Trophoblast cell (in vitro differentiated cells and primary cell): Measurements from ENCODE around the gene MVD.

ENCODE experiments used
- DNase-seq, 2 donors: peaks; one replicate each; pipeline ENCODE4 v3.0.0-alpha.2; 2016
- H2AFZ ChIP-seq: 2 replicates; pipeline ENCODE4 v1.6.1; 2013; ENCODE audit warnings: low read length, moderate library complexity, mild to moderate bottlenecking; ENCODE audit not compliant: insufficient read depth, poor library complexity
- H2AK5ac ChIP-seq: 2 replicates; pipeline ENCODE4 v1.6.1; 2013; ENCODE audit warnings: mild to moderate bottlenecking, low read length
- H2BK120ac ChIP-seq: 2 replicates; pipeline ENCODE4 v1.6.1; 2013; ENCODE audit warnings: low read length, mild to moderate bottlenecking, moderate library complexity; ENCODE audit not compliant: insufficient read depth, poor library complexity
- H2BK12ac ChIP-seq: 2 replicates; pipeline ENCODE4 v1.6.1; 2013; ENCODE audit warnings: mild to moderate bottlenecking, low read length, moderate library complexity
- H2BK5ac ChIP-seq: 2 replicates; pipeline ENCODE4 v1.6.1; 2013; ENCODE audit warnings: low read length, low read depth, moderate library complexity, mild to moderate bottlenecking; ENCODE audit not compliant: poor library complexity
- H3K14ac ChIP-seq: 2 replicates; pipeline ENCODE4 v1.6.1; 2013; ENCODE audit warnings: mild to moderate bottlenecking, low read length
- H3K18ac ChIP-seq: 2 replicates; pipeline ENCODE4 v1.6.1; 2013; ENCODE audit warnings: mild to moderate bottlenecking, low read length
- H3K23ac ChIP-seq: 2 replicates; pipeline ENCODE4 v1.6.1; 2013; ENCODE audit warnings: low read length
- H3K27ac ChIP-seq: 2 replicates; pipeline ENCODE4 v1.5.1; 2013; ENCODE audit warnings: low read depth, mild to moderate bottlenecking, inconsistent platforms, low read length, moderate library complexity
- H3K27me3 ChIP-seq: 2 replicates; pipeline ENCODE4 v1.6.1; 2013; ENCODE audit warnings: inconsistent platforms, mild to moderate bottlenecking, low read length, moderate library complexity; ENCODE audit not compliant: insufficient read depth
- H3K36me3 ChIP-seq, 2 experiments: 1 replicate in 1 of 2; 2 replicates in 1 of 2; pipeline ENCODE4 v1.6.1; 2013; ENCODE audit warnings: low read length in 2 of 2, mild to moderate bottlenecking in 2 of 2, moderate library complexity in 1 of 2; ENCODE audit not compliant: insufficient read depth in 2 of 2, control insufficient read depth in 1 of 2
- H3K4ac ChIP-seq: 2 replicates; pipeline ENCODE4 v1.6.1; 2013; ENCODE audit warnings: low read depth, mild to moderate bottlenecking, low read length, moderate library complexity
- H3K4me1 ChIP-seq, 2 experiments: 1 replicate in 1 of 2; 2 replicates in 1 of 2; pipeline ENCODE4 v1.6.1; 2013; ENCODE audit warnings: low read length in 2 of 2, mild to moderate bottlenecking in 2 of 2, moderate library complexity in 1 of 2; ENCODE audit not compliant: insufficient read depth in 2 of 2, control insufficient read depth in 1 of 2
- H3K4me2 ChIP-seq: 2 replicates; pipeline ENCODE4 v1.6.1; 2013; ENCODE audit warnings: inconsistent platforms, mild to moderate bottlenecking, low read length, moderate library complexity
- H3K4me3 ChIP-seq: 2 replicates; pipeline ENCODE4 v1.5.1; 2013; ENCODE audit warnings: mild to moderate bottlenecking, low read depth, low read length, inconsistent platforms
- H3K79me1 ChIP-seq: one replicate; pipeline ENCODE4 v1.6.1; 2013; ENCODE audit warnings: low read length
- H3K79me2 ChIP-seq: 2 replicates; pipeline ENCODE4 v1.6.1; 2013; ENCODE audit warnings: low read length, mild to moderate bottlenecking; ENCODE audit not compliant: control insufficient read depth, insufficient read depth, poor library complexity
- H3K9ac ChIP-seq: 2 replicates; pipeline ENCODE4 v1.6.1; 2013; ENCODE audit warnings: mild to moderate bottlenecking, low read length
- H3K9me3 ChIP-seq: 2 replicates; pipeline ENCODE4 v1.6.1; 2013; ENCODE audit warnings: low read depth, mild to moderate bottlenecking, control low read depth, inconsistent platforms, low read length; ENCODE audit not compliant: insufficient read depth
- H4K12ac ChIP-seq: 2 replicates; pipeline ENCODE4 v1.6.1; 2013; ENCODE audit warnings: low read depth, mild to moderate bottlenecking, low read length, moderate library complexity
- H4K8ac ChIP-seq: 2 replicates; pipeline ENCODE4 v1.6.1; 2013; ENCODE audit warnings: low read depth, mild to moderate bottlenecking, low read length, moderate library complexity
- H4K91ac ChIP-seq: one replicate; pipeline ENCODE4 v1.6.1; 2013; ENCODE audit warnings: low read depth, mild to moderate bottlenecking, low read length, moderate library complexity
- WGBS: extraction: QIAGEN DNeasy Blood & Tissue Kit; methylation state at CpG from one replicate; pipeline ENCODE4 v1.1.7; 2013; ENCODE audit warnings: missing lambda C conversion rate; ENCODE audit not compliant: insufficient read length, insufficient coverage; ENCODE audit errors: extremely low coverage; 5-methylcytosine and 5-hydroxymethylcytosine counted together

Gene MVD

DNA sequence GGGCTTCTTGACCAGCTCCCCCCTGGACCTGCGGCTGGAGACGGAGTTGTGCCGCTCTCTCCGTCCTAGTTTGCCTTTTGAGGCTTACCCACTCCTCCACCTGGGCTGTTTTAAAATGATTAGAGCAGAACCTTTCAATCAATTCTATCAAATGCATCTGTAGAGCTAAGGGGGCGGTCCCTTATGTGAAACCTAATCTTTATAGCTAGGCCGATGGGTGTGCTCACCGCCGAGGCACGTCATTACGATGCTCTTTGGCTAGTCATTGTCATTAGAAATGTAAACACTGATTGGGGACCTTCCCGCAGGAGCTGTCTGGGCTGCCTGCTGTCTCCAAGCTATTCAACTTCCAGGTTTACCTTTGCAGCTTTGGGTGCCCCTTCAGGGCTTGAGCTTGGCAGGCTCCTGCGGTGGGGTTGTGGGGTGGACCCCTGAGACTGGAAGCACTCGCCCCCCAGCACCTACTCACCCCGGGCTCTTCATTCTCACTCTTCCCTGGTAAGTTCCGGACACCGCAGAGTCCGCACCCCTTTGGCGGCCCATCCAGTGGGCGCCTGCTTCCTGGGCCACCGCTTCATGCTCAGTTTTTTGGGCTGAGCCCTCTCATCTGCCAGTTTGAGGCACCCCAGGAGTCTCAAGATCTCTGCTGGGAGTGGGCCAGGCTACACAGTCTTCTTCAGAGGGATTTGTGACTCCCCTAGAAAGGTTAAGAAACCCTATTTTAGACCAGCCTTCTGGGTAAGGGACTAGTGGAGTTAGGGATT lies 45.4 kb downstream of the MVD start:
- Histone ChIP-seq H4K12ac (no peak overlapping the region), H3K79me2 (no peaks in the 10 kb centered on the region), H2BK120ac (no peak overlapping the region), H4K8ac (no peak overlapping the region), H3K4me1 (no peaks in the 10 kb centered on the region), H3K27me3 (no peaks in the 10 kb centered on the region), H3K36me3 (peaks cover 25 to 39% of the 10 kb centered on the region in 2 experiments), H3K9me3 (no peaks in the 10 kb centered on the region), H3K4me2 (no peak overlapping the region), H3K23ac (no peak overlapping the region), H3K18ac (no peak overlapping the region), H2AFZ (no peak overlapping the region), H3K9ac (no peak overlapping the region), H3K4ac (peak overlapping the region; percentile 5), H4K91ac (no peak overlapping the region), H3K14ac (no peak overlapping the region), H2BK5ac (no peak overlapping the region), H2AK5ac (no peak overlapping the region), H3K4me3 (no peak overlapping the region), H3K27ac (no peak overlapping the region), H3K79me1 (no peaks in the 10 kb centered on the region), H2BK12ac (no peak overlapping the region)
- no peak for DNase-seq
- WGBS, result no CpG with 5 or more reads among the region's 20 CpGs

DNA sequence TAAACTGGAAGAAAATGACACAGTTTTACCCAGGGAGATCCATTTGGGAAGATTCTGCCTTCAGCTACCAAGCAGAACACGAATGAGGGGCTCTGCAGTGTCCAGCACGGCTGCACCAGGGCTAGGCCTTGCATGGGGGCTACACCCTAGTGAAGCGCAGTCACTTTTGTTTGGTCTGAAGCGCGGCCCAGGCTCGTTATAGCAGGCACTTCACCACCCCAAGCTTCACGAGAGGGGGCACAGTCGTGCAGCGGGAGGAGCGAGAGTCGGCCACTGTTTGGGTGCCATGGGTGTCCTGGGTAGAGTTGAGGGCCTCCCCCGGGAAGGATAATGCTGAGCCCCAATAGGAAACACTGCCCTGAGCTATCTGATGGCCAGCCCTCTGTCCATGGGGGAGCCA lies 46.2 kb downstream of the MVD start:
- Histone ChIP-seq H4K91ac (no peak overlapping the region), H3K36me3 (peaks cover 22 to 35% of the 10 kb centered on the region in 2 experiments), H3K9ac (no peak overlapping the region), H3K4me2 (no peak overlapping the region), H3K4me1 (no peaks in the 10 kb centered on the region), H2BK12ac (no peak overlapping the region), H2AFZ (no peak overlapping the region), H3K9me3 (no peaks in the 10 kb centered on the region), H2BK5ac (no peak overlapping the region), H3K18ac (no peak overlapping the region), H2AK5ac (no peak overlapping the region), H2BK120ac (no peak overlapping the region), H3K27me3 (no peaks in the 10 kb centered on the region), H4K12ac (no peak overlapping the region), H3K79me1 (no peaks in the 10 kb centered on the region), H3K79me2 (no peaks in the 10 kb centered on the region), H3K4me3 (no peak overlapping the region), H3K23ac (no peak overlapping the region), H3K14ac (no peak overlapping the region), H3K27ac (no peak overlapping the region), H3K4ac (no peak overlapping the region), H4K8ac (no peak overlapping the region)
- DNase-seq, result no peak
- no CpG with 5 or more reads among the region's 12 CpGs for WGBS

DNA sequence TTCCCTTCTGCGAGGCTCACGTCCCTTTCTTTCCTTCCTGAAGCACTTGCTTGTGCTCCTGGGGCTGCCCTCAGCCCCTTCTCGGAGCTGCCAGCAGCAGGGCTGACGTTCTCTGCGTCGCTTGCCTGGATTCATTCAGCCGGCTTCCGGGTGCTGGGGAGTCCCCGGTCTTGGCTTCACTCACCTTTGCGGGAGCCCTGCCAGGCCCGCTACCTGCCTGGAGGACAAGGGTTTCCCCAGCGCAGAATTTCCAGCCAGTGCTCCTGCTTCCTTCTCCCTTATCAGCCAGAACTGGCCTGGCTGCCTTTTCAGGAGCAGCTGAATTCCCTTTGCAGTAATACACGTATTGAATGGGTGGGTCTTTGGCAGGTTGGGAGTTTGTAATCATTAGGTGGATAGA lies 46.6 kb downstream of the MVD start:
- Histone ChIP-seq H3K14ac (no peak overlapping the region), H4K91ac (no peak overlapping the region), H2BK12ac (no peak overlapping the region), H3K4me1 (no peaks in the 10 kb centered on the region), H3K4ac (no peak overlapping the region), H3K9ac (no peak overlapping the region), H2AK5ac (no peak overlapping the region), H3K36me3 (peaks cover 26 to 39% of the 10 kb centered on the region in 2 experiments), H3K27me3 (no peaks in the 10 kb centered on the region), H3K9me3 (no peaks in the 10 kb centered on the region), H3K27ac (no peak overlapping the region), H3K18ac (no peak overlapping the region), H3K79me1 (no peaks in the 10 kb centered on the region), H3K4me2 (no peak overlapping the region), H2BK120ac (no peak overlapping the region), H3K79me2 (no peaks in the 10 kb centered on the region), H4K8ac (no peak overlapping the region), H2BK5ac (no peak overlapping the region), H4K12ac (no peak overlapping the region), H3K23ac (no peak overlapping the region), H3K4me3 (no peak overlapping the region), H2AFZ (no peak overlapping the region)
- DNase-seq, result no peak
- WGBS, result no CpG with 5 or more reads among the region's 13 CpGs

DNA sequence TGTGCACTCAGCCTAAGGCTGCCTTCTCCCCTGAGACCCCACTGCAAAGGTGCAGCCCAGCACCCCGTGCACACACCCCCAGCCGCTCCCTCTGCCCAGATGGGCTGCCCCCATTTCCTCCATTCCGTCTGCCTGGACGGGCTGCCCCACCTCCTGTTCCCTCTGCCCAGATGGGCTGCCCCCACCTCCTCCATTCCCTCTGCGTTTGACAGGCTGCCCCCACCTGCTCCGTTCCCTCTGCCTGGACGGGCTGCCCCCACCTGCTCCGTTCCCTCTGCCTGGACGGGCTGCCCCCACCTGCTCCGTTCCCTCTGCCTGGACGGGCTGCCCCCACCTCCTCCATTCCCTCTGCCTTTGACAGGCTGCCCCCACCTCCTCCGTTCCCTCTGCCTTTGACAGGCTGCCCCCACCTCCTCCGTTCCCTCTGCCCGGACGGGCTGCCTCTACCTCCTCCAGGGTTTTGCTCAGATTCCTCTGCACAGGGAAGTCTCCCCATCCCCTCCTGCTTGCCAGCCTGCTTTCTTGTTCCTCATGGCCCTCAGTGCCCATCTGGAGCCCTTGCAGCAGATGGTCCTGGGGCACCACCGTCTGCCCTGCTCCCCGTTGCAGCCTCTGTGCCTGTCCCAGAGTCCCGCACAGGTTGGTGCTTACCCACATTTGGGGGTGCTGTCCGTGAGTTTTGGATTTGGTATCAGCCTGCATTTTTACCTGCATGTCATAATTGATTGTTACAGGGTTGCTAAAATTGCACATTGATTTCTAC lies 47.9 kb downstream of the MVD start:
- H4K12ac ChIP-seq, result no peak overlapping the region
- no peak overlapping the region for H3K18ac ChIP-seq
- no peak overlapping the region for H4K8ac ChIP-seq
- H3K14ac ChIP-seq, result no peak overlapping the region
- H3K36me3 ChIP-seq, result peaks cover 38 to 48% of the 10 kb centered on the region in 2 experiments
- no peak overlapping the region for H3K4ac ChIP-seq
- no peak overlapping the region for H4K91ac ChIP-seq
- no peaks in the 10 kb centered on the region for H3K27me3 ChIP-seq
- H3K9ac ChIP-seq, result no peak overlapping the region
- H2AFZ ChIP-seq, result no peak overlapping the region
- H3K27ac ChIP-seq, result no peak overlapping the region
- no peak overlapping the region for H3K4me2 ChIP-seq
- no peak overlapping the region for H2BK120ac ChIP-seq
- H3K23ac ChIP-seq, result no peak overlapping the region
- WGBS, result no CpG with 5 or more reads among the region's 19 CpGs
- DNase-seq, result no peak
- H3K4me1 ChIP-seq, result no peaks in the 10 kb centered on the region
- H3K79me2 ChIP-seq, result no peaks in the 10 kb centered on the region
- H3K79me1 ChIP-seq, result no peaks in the 10 kb centered on the region
- no peak overlapping the region for H3K4me3 ChIP-seq
- no peak overlapping the region for H2AK5ac ChIP-seq
- no peak overlapping the region for H2BK12ac ChIP-seq
- H3K9me3 ChIP-seq, result no peaks in the 10 kb centered on the region
- no peak overlapping the region for H2BK5ac ChIP-seq
